Occipital lobe (tissue), 2 donors: ENCODE data around the gene S100A4. TPM values are rescaled to one million over a fixed set of nuclear protein-coding genes. Genes with fewer than 3 reads are reported as not detected.
"Not testable (repeated sequence)": the region's sequence is repeated elsewhere in the genome, so short reads cannot be mapped to it uniquely, and the experiment has no call there.

Experiments used
- DNase-seq: peaks from one replicate; lab custom pipeline; 2025; lab: John Stamatoyannopoulos, UW
- total RNA-seq: library from RNA; depleted of rRNA; stranded (reverse); fragments of >200 nt; gene quantifications from one replicate; pipeline ENCODE4 v1.2.3, GENCODE V29; 2014

Gene S100A4
- total RNA-seq, 1 donor from 2014 or later = 0.62 TPM

DNA sequence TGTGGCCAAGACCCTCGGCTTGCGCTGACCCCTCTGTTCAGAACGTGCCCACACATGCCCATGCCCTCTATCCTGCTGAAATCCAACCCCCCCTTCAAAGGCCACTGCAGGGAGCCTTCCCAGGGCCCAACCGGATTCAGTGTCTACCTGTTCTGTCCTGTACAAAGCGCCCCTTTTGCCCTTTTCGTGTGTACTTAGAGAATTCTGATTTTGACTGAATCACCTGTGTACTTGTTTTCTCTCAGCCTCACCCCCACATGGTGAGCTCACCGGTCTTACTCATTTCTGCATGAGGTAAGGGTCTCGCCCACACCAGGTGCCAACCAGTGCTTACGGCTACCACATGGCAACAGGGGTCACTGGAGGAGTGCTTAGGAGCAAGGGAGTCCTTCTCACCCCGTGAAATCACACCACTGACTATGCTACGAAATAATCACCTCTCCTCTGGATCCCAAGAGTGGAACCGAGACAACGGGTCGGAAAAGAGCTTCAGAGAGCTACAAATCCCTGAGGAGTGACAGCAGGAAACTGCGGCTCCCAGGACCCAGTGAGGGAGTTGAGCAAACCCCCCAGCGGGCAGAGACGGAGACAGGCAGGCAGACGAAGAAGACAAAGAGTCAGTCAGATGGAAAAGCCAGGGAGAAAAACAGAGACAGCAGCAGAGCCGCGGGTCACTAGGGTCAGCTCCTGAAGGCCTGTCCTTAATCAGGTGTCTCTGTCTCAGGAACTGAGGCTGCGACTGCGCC, 22.2 kb upstream of the S100A4 start:
- DNase-seq = no peak

DNA sequence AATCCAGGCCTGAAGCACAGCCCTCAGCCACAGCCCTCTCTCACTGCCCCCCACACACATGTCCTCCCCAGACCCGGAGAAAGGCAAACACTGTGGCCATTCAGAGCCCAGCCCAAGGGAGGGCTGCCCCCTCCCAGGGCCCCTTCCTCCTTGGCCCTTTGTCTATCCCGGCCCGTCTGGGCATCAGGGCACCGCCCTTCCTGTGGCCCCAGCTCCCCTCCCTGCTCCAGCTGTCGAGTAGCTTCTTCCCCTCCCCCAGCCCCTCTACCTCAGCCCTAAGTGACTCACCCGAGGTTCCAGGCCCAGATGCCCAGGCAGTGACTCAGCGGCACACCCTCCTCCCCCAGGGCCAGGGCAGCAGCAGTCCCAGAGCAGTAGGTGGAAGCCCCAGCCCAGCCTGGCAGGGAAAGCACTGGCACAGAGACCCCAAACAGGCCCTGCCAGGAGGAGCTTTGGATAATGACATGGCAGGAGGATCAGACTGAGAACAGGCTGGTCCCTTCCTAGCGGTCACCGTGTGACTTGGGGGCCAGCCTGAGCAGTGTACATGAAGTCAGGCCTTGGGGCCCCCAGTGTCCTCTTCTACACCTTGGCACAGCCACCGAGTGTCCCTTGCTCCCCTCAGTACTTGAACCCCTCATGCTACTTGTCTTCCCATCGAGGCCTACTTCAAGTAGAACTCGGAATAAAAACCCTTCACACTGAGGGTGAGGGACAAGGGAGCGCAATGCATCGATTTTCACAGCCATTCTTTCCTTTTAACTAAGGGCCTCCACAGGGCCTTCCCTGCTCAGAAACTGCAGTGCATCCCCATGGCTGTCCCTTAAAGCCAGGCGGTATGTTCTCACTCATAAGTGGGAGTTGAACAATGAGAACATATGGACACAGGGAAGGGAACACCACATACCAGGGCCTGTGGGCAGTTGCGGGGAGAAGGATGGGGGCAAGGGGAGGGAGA, 21.1 kb upstream of the S100A4 start:
- DNase-seq = peak; percentile 73

DNA sequence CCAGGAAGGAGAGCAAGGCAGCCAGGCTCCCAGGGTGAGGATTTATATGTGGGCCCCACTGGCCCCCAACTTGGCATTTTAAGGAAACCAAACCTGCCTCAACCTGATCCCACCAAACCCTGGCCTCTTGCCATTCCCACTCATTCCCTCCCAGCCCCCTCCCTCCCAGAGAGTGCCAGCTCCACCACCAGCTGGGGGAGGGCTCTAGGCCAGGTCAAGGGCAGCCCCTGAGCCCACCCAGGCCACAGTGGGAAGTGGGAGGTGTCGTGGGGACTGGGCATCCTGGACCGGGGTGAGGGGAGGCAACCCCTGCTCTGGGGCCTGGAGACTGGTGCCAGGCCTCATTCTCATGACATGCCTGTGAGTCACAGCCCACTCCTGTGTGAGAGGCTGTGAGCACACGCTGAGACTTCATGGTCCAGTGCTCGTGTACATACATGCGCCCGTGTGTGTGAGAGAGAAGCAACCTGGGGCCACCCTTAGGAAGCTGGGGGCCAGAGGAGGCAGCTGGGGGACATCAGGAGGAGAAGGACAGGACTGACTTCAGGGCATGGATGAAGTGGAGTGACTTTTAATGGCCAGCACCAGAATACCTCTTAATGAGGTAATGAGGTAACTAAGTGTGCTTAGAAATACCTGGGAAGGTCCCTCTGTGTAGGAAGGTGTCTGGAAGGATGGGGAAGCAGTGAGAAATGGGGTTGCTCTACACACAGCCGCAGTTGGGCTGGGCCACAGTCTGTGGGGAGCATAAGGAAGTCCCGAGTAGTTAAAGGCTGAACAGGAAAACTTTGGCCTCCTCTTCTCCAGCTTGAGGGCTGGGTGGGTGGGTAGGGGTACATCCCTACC, 20.1 kb upstream of the S100A4 start, which contains the start of gene S100A2:
Gene S100A2 (minus strand): TSS at position 316 of the 846 bp plus-strand sequence. CDS start 1,967 bp downstream, outside the sequence.
- no peak for DNase-seq

DNA sequence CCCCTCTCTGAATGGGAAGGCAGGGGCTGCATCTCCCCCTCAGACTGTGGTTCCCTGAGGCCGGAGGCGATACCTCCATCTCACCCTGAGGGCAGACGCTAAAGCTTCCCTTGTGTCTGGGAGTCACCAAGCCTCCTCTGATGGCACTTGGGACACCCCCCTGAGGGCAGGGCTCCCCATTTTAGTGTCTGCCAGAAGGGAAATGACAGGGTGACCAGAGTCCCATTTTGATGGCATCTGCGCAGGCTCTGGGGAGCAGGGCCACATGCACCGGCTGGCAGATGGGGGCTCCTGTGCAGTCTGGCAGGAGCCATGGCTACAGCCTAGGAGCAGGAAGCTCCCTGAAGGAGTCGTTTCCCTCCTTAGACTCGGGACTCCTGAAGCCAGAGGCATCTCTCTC, 18.4 kb upstream of the S100A4 start:
- DNase-seq = no peak

DNA sequence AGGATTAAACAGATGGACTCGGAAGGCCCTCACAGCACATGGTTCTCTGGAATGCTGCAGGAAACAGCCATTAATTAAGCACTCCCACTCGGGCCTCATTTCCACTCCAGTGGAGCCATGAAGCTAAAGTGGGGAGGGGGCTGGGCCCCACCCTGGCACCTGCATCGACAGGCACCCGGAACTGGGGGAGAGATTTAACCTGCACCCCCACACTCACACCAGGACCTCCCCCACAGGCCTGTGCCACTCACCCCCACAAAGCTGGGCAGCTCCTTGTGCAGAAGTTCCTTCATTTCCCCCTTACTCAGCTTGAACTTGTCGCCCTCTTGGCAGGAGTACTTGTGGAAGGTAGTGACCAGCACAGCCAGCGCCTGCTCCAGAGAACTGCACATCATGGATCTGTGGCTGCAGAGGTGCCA, 17.9 kb upstream of the S100A4 start:
- no peak for DNase-seq

DNA sequence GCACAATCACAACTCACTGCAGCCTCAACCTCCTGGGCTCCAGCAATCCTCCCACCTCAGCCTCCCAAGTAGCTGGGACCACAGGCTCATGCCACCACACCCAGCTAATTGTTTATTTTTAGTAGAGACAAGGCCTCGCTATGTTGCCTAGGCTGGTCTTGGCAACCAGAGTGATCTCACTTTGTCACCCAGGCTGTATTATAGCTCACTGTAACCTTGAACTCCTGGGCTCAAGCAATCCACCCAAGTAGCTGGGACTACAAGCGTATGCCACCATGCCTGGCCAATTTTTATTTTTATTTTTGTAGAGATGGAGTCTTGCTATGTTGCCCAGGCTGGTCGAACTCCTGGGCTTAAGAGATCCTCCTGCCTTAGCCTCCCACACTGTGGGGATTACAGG, 16.4 kb upstream of the S100A4 start:
- DNase-seq = not testable (repeated sequence)

DNA sequence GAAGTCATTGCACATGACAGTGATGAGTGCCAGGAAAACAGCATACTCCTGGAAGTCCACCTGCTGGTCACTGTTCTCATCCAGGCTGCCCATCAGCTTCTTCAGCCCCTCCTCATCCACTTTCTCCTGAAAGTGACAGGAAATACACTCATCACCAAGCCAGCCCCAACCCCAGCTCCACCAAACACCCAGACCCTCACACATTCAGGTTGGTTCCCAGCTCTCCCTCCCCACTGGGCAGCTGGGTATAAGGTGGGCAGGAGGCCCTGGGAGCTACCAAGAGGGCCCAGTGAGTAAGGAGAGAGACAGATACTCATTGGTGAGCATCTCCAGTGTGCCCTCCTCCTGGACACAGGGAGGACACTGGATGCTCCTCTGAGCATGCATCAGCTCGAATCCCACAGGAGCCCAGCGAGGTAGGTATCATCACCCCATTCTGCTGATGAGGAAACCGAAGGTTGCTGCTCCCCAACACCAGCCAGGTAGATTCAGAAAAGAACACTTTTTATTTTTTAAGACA, 15.9 kb upstream of the S100A4 start:
- no peak for DNase-seq

DNA sequence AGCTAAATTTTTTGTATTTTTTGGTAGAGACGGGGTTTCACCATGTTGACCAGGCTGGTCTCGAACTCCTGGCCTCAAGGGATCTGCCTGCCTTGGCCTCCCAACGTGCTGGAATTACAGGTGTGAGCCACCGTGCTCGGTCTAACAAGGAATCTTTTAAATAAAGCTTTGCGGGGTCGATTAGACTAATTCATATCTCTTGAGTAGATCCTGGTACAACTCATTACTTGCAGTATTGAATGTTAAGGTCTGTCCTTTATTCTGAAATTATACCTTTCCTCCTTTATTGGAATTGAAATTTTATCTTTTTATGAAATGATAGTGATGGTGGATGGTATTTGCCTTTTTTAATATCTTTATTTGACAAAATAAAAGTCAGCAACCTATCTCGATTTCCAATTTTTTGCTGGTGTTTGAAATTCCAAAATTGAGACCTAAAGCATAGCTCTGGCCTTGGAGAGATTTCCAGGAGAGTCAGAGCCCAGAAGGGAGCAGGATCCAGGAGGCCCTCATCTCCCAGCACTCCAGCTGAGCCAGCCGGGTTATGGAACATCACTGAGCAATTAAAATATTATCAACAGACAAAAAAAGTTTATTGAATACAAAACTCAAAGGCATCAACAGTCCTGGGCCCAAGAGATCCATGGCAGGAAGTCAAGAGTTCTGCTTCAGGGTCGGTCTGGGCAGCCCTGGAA, 15.3 kb upstream of the S100A4 start:
- no peak for DNase-seq

DNA sequence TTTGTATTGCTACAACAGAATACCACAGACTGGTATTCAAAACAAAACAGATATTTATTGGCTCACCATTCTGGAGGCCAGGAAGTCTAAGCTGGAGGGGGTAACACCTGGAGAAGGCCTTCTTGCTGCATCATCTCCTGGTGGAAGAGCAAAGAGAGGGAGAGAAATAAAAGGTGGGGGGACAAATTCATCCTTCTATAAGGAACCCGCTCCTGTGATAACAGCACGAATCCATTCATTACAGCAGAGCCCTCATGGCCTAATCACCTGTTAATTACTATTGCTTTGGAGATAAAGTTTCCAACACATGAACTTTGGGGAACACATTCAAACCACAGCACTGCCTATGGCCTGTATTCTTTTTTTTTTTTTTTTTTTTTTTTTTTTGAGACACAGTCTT, 14.6 kb upstream of the S100A4 start:
- DNase-seq = no peak

DNA sequence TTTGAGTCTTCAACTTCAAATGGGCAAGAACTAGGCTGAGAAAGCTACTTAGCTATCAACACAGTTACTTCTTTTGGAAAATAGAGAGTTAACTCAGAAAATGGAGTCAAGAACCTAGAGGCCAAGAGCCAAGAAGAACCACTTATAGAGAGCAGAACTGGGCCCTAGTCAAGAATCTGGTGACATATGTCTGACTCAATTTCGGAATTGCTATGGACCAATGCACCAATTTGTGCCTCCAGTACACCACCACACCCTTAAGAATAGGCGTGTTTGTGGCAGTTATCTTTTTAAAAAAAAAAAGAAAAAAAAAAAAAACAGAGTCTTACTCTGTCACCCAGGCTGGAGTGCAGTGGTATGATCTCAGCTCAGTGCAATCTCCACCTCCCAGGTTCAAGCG, 12.3 kb upstream of the S100A4 start:
- no peak for DNase-seq

DNA sequence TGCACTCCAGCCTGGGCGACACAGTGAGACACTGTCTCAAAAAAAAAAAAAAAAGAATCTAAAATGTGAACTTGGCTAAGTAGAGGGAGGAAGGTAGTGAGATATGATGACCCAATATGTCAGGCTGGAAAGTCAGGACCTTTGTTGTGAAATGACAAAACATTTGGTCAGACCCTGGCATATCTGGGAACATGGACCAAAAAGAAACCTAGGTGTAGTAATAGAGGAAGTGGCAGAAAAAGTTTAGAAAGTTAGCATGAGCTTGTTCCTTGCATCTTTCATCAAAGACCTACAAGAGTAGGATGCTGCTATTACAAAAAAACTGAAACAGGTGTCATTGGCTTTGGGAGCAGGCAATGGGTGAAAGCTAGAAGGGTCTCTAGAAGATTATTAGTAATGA, 10.7 kb upstream of the S100A4 start:
- no peak for DNase-seq

DNA sequence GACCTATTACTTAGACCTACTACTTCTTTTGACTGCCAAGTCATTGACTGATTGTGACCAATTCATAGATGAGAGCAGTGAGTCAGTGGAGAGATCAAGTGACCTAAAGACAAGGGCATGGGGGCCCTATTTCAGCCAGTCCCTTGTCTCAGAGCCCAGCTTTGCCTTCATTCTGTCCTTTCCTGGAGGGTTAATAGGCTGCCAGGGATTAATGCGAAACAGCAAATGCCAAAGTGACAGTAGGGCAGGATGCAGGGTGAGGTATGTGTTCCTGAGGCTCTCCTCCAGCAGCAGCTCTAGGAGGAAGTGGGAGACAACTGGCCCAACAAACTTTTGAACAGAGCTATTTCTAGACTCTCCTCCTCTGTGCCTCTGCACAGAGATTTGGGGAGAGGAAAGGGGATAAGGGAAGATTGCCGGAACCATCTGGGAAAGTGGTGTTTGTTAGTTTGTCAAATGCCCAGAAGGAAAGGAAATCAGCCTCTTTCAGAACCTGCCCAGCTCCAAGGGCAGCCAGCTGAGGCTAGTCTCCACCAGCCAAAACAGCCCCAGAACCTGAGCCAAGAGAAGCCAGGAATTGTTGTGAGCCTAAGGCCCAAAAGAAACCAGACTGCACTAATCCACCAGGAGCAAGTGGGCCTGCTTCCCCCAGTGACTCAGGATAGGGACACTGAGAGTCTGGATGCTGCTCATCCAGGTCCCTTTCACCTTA, 8.4 kb upstream of the S100A4 start:
- DNase-seq = no peak

DNA sequence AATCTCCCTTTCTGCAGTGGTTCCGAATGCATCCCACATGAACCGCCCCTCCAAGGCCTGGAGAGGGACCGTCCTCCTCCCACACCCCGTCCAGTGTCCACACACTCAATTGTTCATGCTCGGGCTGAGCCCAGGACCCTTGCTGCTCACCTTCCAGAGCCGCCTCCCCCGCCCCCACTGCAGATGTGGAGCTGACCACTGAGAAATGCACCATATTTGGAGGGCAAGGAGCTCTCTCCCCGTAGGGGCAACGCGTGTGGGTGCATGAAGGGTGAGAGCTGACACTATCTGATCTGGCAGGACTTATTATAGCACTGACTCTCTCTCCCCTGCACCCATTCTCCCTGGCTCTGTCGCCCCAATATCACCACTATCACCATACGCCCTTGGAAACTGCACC, 7.5 kb upstream of the S100A4 start:
- no peak for DNase-seq

DNA sequence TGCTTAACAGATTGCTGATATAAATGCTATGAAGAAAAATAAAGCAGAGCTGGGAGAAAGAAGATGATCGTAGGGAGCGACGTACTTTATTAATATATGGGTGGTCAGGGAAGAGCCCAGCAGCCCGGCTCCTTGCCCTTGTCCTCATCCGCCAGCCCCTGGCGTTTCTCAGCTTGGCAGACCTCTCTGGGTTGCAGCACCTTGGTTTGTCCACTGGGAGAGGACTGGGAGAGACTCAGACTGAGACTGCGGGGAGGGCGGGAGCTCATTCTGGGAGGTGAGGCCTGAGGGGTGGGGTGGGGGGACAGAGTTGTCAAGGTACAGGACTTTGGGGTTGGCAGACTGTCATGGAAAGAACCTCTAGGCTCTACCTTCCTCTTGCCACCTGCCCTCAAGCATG, 6.7 kb upstream of the S100A4 start:
- DNase-seq = no peak

DNA sequence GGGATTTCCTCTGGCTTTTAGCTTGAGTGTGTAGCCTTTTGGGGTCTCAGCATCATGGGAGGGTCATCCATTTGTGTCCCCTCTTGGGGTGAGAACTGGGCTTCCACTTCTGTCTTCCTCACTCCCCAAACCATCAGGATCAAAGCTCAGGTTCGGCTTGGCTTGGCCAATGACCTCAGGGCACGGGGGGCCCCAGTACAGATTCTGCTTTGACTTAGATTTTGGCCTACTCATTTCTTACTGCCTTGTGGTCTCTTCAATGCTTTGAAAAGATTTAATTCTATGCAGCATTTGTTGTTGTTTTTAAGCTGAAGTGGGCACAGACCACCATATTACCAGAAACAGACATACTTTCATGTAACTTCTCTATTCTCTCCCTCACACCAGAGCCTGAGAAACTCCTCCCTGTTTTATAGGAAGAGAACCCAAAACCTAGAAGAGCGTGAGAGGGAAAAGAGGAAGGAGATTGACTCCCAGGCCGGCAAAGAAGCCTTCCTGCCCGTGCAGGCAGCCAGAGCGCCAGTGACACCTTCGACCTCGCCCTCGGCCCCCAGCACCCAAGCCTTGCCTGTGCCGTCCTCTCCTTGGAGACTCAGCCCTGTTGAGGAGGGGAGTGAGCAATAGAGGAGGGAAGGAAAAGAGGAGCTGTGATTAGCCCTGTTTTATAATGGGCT, 5.4 kb upstream of the S100A4 start:
- DNase-seq = no peak

DNA sequence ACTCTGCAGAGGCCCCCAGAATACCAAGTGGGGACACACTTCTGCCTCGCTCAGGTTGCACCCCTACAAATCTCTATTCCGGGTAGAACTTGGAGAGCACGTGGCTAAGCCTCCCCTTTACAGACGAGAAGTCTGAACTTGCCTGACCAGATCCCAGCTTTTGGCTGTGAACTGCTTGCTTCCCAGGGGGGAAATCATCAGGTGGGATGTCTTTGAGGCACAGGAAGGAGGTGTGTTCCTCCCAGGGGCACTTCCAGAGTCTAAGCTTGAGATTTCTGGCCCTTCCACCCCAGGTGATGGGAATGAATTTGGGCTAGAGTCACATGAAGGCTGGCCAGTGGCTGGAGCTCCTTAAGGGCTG, 4.8 kb upstream of the S100A4 start:
- DNase-seq = no peak

DNA sequence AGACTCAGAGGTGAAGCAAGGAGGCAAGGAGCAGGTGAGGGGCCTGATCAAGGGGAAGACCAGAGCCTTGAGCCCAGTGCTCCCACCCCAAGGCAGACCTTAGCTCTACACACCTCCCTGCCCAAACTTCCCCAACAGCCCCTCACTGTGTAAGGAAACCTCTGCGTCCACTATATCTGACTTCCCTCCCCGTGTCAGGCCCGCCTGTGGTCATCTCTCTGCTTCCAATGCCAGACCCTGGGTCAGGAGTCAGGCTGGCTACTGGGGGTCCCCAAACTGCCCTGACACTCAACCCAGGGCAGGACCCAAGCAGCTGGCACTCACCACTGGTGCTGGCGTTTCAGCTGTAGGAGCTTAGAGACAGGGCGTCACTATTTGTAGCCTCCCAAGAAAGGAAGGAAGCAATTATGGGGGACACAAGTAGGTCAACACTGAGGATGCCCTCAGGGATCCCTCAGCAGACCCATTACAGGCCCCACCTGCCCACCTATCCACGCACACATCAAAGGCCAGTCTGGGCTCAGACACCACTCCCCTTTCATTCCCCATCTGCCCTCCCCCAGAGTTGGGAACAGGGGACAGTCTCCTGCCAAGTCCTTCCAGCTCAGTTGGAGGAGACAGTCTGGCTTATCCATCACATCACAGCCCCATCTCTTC, 4.3 kb upstream of the S100A4 start:
- no peak for DNase-seq

DNA sequence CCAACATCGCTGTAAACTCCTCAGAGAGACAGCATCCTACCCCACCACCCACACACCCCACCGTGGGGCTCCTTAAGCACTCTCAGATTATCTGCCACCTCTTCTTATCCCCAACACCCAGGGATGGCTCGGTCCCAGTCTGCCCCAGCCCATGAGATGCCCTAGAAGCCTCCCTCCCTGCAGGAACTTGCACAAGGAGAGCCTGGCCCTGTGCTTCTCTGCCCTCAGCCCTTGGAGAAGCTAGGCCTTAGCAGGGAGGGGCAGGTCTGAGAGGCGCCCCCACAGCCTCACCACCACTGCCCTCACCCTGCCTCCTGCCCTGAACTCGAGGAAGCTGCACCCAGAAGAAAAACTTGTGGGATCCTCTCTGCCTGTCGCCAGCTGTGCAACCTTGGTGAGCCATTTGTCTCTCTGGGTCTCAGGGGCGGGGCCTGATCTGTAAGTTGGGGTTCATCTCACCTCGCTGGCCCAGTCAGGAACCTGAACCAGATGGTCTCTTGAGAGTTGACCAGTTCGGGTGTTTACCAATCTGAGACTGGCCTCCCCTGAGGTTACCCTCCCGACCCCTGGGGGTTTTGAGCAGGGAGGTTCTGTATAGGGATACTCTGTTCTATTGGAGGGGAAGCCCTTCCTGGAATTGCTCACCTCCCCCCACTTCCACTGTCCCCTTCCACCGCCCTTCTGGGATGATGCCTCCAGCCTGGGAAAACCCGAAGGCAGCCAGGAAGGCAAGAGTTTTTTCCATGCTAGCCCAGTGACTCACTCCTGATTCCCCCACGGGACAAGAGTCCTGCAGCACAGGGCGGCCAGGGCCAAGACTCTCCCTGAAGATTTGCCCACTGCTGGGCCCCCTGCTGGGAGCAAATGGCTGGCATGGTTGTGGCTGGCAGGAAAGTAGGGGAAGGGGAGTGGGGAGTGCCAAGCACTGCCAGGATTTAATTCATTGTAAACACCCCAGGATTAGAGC, 3.4 kb upstream of the S100A4 start, which contains the start of gene S100A3:
Gene S100A3 (minus strand): TSS at position 537 of the 967 bp plus-strand sequence. CDS start 773 bp downstream, outside the sequence.
- no peak for DNase-seq
